K562 (cell line): ENCODE measurements around the gene COL1A1. TPM values are rescaled to one million over a fixed set of nuclear protein-coding genes. Genes with fewer than 3 reads are reported as not detected.

ENCODE experiments used
- CEBPG ChIP-seq, 3 experiments: fragments of 200-800 bp in 1 of 3; sonication (Bioruptor generic) in 1 of 3; sonication (generic) in 1 of 3; formaldehyde crosslinking in 1 of 3; IDR thresholded peaks in 2 of 3; conservative IDR thresholded peaks in 1 of 3; 2 replicates each; pipeline versions ENCODE4 v1.6.1 to v1.8.0; 2016 to 2022; ENCODE audit warnings: missing compliant biosample characterization in 2 of 3, missing genetic modification characterization in 2 of 3, mild to moderate bottlenecking in 1 of 3, missing genetic modification reagents in 1 of 3
- EZH2 ChIP-seq: IDR thresholded peaks from 2 replicates; pipeline ENCODE4 v1.6.1; 2012; ENCODE audit warnings: low read depth, mild to moderate bottlenecking, inconsistent platforms, low read length, borderline replicate concordance
- HNRNPLL ChIP-seq: fragments of 200-400 bp; formaldehyde crosslinking; IDR thresholded peaks from 2 replicates; pipeline ENCODE4 v1.6.1; 2017; ENCODE audit warnings: low read length, low read depth, mild to moderate bottlenecking; ENCODE audit not compliant: poor library complexity, severe bottlenecking
- KAT7 ChIP-seq: sonication (generic); formaldehyde crosslinking; IDR thresholded peaks from 2 replicates; pipeline ENCODE4 v1.8.0; 2022; ENCODE audit warnings: missing genetic modification reagents, mild to moderate bottlenecking, borderline replicate concordance
- MCM3 ChIP-seq: fragments of 450-650 bp; IDR thresholded peaks from 2 replicates; pipeline ENCODE4 v1.6.1; 2016
- RBM25 ChIP-seq: fragments of 200-400 bp; formaldehyde crosslinking; IDR thresholded peaks from 2 replicates; pipeline ENCODE4 v1.6.1; 2018; ENCODE audit warnings: low read length, low read depth, moderate library complexity; ENCODE audit not compliant: severe bottlenecking
- SMARCB1 ChIP-seq: IDR thresholded peaks from 2 replicates; pipeline ENCODE4 v1.6.1; 2011; ENCODE audit warnings: improper control_type of control experiment, low read depth; ENCODE audit not compliant: insufficient read length
- TAF15 ChIP-seq: fragments of 200-400 bp; formaldehyde crosslinking; IDR thresholded peaks from 2 replicates; pipeline ENCODE4 v1.6.1; 2017; ENCODE audit warnings: mild to moderate bottlenecking, low read depth, low read length, moderate library complexity
- ZBED1 ChIP-seq: IDR thresholded peaks from 2 replicates; pipeline ENCODE4 v1.6.1; 2014
- ZFP36 ChIP-seq: fragments of 150-350 bp; IDR thresholded peaks from 2 replicates; pipeline ENCODE4 v1.6.1; 2018; ENCODE audit warnings: low read length, low read depth; ENCODE audit not compliant: partially characterized antibody
- ZKSCAN1 ChIP-seq: fragments of 150-350 bp; IDR thresholded peaks from 2 replicates; pipeline ENCODE4 v1.6.1; 2016; ENCODE audit warnings: low read depth, low read length
- ZNF133 ChIP-seq: fragments of 250-450 bp; sonication (Bioruptor Pico); IDR thresholded peaks from 2 replicates; pipeline ENCODE4 v1.4.0; 2020; ENCODE audit warnings: mild to moderate bottlenecking
- ZNF143 ChIP-seq: sonication (generic); formaldehyde crosslinking; IDR thresholded peaks from 2 replicates; pipeline ENCODE4 v1.9.0; 2022; ENCODE audit warnings: mild to moderate bottlenecking, missing genetic modification reagents
- ZNF282 ChIP-seq: sonication (generic); formaldehyde crosslinking; IDR thresholded peaks from 2 replicates; pipeline ENCODE4 v1.8.1; 2023; ENCODE audit warnings: missing genetic modification reagents
- ZNF436 ChIP-seq: fragments of 250-450, 450-650 bp; sonication (Bioruptor Pico); formaldehyde crosslinking; IDR thresholded peaks from 2 replicates; pipeline ENCODE4 v1.7.0; 2020; ENCODE audit warnings: mild to moderate bottlenecking
- ZNF655 ChIP-seq: fragments of 250-450 bp; sonication (Bioruptor Pico); IDR thresholded peaks from 2 replicates; pipeline ENCODE4 v1.5.0; 2021
- polyA plus RNA-seq, 8 experiments: library from polyadenylated mRNA; depleted of rRNA in 4 of 8; stranded (reverse) in 5 of 8; unstranded in 3 of 8; fragments of >200 nt; fragmentation: Nextera tagmentation in 2 of 8; fragmentation: Illumina TruSeq in 1 of 8; extraction: Ambion mirVana in 2 of 8; extraction: Trizol in 1 of 8; gene quantifications; 2 replicates each; pipeline versions ENCODE4 v1.2.1 to v1.2.3, GENCODE V29; 2011 to 2014; ENCODE audit warnings: inconsistent platforms in 1 of 8, missing spikeins in 1 of 8
- total RNA-seq, 7 experiments: library from RNA; depleted of rRNA in 6 of 7; stranded (reverse); fragments of >200 nt in 6 of 7; fragmentation: Illumina TruSeq in 2 of 7; extraction: Trizol in 2 of 7; gene quantifications; 2 replicates each; pipeline versions ENCODE4 v1.2.1 to v1.2.3, GENCODE V29; 2011 to 2021; ENCODE audit warnings: low replicate concordance in 1 of 7
- TF ChIP-seq, protein P1 (sequence below): fragments of 250-450 bp; sonication (Bioruptor Pico); IDR thresholded peaks from 2 replicates; pipeline ENCODE4 v1.4.0; 2020
- TF ChIP-seq, protein P2 (sequence below): fragments of 250-450 bp; sonication (Bioruptor Pico); IDR thresholded peaks from 2 replicates; pipeline ENCODE4 v1.9.0; 2021; ENCODE audit warnings: mild to moderate bottlenecking
- TF ChIP-seq, protein P3 (sequence below): fragments of 450-650 bp; conservative IDR thresholded peaks from 2 replicates; pipeline ENCODE4 v1.6.1; 2016; ENCODE audit warnings: missing genetic modification characterization, low read depth, mild to moderate bottlenecking, missing compliant biosample characterization, moderate library complexity

COL1A1 gene
- total and polyA plus RNA-seq, 9 of the 15 experiments (the other 6 are each of a cell fraction or from before 2014, with no cell fraction given): 0.04 to 3.4 (median 0.18) TPM

DNA sequence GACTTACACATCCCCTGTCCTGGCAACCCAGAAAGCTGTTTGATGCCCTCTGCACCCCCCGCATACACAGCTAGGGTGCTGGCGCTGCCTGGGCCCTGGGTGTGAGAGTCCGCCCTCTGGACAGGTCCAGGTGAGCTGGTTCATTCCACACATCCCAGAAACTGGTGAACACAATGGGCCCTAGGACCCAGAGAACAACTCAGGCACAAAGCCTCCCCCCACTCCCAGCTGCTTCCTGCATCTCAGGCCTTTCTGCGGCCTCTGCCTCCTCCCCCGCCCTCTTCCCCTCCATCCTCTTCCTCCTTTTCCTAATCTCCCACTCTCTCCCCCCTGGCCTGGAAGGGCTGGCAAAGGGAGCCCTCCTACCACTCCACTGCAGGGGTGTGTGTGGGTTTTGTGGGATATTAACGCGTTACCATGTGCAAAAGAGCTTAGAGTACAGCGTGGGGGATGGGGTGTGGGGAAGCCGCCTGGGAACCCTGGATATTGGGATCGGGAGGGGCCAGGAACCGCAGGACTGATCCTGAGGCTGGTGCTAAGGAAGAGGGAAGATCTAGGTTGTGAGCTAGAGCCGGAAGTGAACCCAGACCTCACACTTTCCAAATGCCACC lies 49.4 kb downstream of the COL1A1 start (continued):
- TF ChIP-seq, protein P1, sequence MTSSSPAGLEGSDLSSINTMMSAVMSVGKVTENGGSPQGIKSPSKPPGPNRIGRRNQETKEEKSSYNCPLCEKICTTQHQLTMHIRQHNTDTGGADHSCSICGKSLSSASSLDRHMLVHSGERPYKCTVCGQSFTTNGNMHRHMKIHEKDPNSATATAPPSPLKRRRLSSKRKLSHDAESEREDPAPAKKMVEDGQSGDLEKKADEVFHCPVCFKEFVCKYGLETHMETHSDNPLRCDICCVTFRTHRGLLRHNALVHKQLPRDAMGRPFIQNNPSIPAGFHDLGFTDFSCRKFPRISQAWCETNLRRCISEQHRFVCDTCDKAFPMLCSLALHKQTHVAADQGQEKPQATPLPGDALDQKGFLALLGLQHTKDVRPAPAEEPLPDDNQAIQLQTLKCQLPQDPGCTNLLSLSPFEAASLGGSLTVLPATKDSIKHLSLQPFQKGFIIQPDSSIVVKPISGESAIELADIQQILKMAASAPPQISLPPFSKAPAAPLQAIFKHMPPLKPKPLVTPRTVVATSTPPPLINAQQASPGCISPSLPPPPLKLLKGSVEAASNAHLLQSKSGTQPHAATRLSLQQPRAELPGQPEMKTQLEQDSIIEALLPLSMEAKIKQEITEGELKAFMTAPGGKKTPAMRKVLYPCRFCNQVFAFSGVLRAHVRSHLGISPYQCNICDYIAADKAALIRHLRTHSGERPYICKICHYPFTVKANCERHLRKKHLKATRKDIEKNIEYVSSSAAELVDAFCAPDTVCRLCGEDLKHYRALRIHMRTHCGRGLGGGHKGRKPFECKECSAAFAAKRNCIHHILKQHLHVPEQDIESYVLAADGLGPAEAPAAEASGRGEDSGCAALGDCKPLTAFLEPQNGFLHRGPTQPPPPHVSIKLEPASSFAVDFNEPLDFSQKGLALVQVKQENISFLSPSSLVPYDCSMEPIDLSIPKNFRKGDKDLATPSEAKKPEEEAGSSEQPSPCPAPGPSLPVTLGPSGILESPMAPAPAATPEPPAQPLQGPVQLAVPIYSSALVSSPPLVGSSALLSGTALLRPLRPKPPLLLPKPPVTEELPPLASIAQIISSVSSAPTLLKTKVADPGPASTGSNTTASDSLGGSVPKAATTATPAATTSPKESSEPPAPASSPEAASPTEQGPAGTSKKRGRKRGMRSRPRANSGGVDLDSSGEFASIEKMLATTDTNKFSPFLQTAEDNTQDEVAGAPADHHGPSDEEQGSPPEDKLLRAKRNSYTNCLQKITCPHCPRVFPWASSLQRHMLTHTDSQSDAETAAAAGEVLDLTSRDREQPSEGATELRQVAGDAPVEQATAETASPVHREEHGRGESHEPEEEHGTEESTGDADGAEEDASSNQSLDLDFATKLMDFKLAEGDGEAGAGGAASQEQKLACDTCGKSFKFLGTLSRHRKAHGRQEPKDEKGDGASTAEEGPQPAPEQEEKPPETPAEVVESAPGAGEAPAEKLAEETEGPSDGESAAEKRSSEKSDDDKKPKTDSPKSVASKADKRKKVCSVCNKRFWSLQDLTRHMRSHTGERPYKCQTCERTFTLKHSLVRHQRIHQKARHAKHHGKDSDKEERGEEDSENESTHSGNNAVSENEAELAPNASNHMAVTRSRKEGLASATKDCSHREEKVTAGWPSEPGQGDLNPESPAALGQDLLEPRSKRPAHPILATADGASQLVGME (CRISPR knock-in tag): peak; percentile 86; the same call in 1 of the 2 replicates
- no peak for TF ChIP-seq SMARCB1
- no peak for TF ChIP-seq RBM25
- TF ChIP-seq TAF15: no peak
- no peak for TF ChIP-seq HNRNPLL
- peak; percentile 73; the same call in 1 of the 2 replicates for TF ChIP-seq KAT7 (CRISPR knock-in tag)
- TF ChIP-seq ZNF436 (CRISPR knock-in tag): no peak
- TF ChIP-seq ZNF133 (CRISPR knock-in tag): no peak
- TF ChIP-seq ZNF655: no peak
- TF ChIP-seq ZFP36: no peak
- TF ChIP-seq CEBPG (CRISPR knock-in tag; IDR thresholded peaks at IDR 0.05): no peak
- no peak for TF ChIP-seq CEBPG (tag; conservative IDR thresholded peaks at IDR 0.05 in 1 of 2, IDR thresholded peaks at IDR 0.05 in 1 of 2)
- TF ChIP-seq ZKSCAN1: no peak
- no peak for TF ChIP-seq ZNF282 (CRISPR knock-in tag)
- TF ChIP-seq ZNF143: no peak; the same call in 1 of the 2 replicates
- TF ChIP-seq, protein P2, sequence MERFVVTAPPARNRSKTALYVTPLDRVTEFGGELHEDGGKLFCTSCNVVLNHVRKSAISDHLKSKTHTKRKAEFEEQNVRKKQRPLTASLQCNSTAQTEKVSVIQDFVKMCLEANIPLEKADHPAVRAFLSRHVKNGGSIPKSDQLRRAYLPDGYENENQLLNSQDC: no peak
- TF ChIP-seq EZH2: no peak
- TF ChIP-seq, protein P3, sequence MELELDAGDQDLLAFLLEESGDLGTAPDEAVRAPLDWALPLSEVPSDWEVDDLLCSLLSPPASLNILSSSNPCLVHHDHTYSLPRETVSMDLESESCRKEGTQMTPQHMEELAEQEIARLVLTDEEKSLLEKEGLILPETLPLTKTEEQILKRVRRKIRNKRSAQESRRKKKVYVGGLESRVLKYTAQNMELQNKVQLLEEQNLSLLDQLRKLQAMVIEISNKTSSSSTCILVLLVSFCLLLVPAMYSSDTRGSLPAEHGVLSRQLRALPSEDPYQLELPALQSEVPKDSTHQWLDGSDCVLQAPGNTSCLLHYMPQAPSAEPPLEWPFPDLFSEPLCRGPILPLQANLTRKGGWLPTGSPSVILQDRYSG (tag): 0 out of 2 replicates have a peak, but pooled peaks have one; percentile 43
- TF ChIP-seq MCM3: no peak
- no peak for TF ChIP-seq ZBED1
